HG03460 (cell line): Measurements from ENCODE around the gene FAM200A.
"Not testable (repeated sequence)": the region's sequence is repeated elsewhere in the genome, so short reads cannot be mapped to it uniquely, and the experiment has no call there.

ENCODE experiments used
- ATAC-seq: cut with Tn5 transposase; IDR thresholded peaks from one replicate; pipeline ENCODE4 v1.9.1; 2021; ENCODE audit not compliant: unreplicated experiment

Gene FAM200A

DNA sequence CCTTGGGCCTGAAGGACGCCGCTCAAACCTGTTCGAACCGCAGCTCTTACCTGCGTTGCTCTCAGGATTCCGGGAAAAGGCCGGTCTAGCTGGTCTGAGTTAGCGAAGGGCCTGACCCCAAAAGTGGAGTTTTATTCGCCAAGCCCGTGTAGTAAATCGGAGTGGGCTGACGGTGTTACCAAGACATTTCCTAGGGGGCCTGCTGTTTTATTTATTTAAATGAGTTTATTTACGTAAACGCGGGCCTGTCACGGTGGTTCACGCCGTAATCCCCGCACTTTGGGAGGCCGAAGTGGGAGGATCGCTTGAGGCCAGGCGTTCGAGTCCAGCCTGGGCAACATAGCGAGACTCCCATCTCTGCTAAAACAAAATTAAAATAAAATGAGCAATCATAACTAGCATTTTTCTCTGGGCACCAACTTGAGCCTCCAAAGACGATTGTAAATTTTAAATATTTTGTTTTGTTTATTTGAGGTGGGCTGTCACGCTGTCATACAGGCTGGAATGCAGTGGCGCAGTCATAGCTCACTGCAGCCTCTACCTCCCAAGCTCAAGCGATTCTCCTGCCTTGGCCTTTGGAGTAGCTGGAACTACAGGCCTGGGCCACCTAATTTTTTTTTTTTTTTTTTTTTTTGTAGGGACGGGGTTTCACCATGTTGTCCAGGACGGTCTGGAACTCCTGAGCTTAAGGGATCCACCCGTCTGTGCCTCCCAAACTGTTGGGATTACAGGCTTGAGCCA is 7.4 kb upstream of the FAM200A start:
- ATAC-seq = no peak

DNA sequence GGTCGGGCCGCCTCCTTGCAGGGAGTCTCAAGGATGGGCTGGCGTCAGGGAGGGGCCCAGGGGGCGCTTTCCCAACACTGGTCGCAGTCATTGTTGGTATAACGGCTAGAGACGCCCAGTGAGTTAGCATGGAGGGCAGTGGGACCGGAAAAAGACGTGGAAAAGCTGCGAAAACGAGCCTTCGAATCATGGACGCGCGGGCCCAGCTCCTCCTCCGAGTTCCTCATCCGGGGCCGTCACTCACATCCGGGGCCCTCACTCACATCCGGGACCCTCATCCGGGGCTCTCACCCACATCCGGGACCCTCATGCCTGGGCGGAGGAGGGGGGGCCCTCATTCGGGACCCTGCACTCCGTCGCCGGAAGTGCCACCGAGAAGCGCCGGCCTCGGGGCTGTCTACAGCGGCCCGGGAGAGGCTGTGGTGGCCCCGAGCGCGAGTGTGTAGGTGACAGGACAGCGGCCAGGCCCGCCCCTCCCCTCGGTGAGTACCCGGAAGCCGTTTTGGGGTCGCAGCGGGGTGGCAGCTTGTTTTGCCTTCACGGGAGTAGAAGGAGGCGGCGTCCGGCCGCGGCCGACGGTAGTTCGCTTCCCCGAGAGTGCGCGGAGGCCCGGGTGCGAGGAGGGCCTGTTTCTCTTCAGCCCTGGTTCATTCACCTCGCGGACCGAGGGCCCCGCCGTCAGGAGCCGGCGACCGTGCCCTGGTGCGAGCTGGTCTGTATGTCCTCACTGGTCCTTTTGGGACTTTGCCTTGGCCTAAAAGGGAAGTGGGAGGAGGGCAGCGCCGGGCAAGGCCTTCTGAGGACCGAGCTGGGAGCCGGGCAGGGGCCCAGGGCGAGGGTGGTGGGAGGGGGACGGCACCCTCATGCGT is 6.6 kb upstream of the FAM200A start, which contains the start of gene ZNF655:
TSS of gene ZNF655 (plus strand) at position 337 of the 869 bp plus-strand sequence. CDS start 1,918 bp downstream, outside the sequence.
- ATAC-seq = peak; percentile 81

DNA sequence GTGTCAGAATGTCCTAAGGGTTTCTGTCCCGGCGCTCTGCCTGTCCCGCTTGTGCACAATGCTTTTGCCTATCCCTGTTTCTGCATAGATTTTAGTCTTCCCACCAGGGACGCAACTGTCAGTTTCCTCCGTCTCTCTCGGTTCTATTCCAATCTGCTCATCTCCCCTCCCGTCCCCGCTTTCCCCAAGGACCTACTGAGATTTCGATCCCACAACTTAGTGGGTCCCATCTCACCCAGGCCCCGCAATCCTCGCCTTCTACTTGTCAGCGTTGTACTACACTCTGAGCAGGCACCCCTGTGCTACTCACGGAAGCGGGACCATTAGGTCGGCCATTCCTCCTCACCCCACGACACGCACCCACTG is 6.0 kb upstream of the FAM200A start:
- peak; percentile 41 for ATAC-seq

DNA sequence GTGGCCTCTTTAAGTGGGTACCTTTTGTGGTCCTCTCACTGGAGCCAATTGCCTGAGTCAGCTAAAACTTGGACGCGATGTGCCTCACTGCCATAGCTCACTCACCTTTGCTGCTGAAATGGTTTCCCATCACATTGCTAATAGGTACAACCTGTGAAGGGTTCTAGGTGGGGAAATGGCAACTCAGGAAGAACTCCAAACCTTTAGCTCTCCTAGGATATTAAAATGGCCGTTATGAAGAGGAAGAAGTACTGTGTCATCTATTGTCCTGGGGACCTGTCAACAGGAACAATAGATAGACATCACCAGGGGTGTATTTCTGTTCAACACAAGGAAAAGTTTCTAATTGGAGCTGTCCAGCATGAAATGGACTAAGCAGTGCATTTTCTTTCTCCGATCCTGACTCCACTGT is 5.3 kb upstream of the FAM200A start:
- ATAC-seq = no peak

DNA sequence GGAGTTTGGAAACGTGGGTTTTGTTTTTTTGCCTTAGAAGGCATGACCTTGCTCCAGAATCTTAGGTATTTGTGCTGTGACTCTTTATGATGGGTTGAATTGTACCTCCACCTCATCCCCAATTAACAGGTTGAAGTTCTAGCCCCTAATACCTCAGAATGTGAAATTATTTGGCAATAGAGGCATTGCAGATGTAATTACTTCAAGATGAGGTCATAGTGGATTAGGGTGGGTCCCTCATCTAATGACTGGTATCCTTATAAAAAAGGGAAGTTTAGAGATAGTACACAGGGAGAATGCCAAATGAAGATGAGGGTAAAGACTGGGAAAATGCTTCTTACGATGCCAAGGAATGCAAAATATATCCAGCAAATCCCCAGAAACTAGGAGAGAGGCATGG is 3.0 kb upstream of the FAM200A start:
- ATAC-seq = no peak

DNA sequence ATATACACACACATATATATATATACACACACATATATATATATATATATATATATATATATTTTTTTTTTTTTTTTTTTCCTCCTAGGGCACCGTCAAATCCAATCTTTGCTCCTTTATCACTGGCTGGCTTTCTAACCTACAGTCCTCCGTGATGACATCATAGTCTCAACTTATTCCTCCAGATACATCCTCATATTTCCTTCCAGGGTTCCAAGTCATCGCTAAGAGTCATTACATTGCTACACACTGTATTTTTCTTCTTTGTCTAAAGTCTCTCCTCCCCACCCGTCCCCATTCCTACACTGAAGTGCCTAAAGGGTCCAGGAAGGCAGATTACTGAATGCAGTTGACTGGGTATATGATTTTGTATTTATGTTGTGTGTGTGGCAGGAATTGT is 1.1 kb upstream of the FAM200A start:
- no peak for ATAC-seq

DNA sequence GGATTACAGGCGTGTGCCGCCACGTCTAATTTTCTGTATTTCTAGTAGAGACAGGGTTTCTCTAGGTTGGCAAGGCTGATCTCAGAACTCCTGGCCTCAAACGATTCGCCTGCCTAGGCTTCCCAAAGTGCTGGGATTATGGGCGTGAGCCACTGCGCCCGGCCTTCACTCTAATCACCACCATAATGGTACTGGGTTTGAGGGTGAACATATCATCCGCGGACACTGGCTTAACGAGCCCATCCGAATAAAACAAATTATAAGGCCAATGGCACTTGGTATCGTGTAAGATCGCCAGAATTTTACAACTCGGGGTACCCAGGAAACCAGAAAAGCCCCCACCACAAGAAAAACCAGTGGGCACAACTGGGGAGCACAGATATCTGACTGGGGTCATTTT is 580 bp downstream of the FAM200A start:
- ATAC-seq = no peak

DNA sequence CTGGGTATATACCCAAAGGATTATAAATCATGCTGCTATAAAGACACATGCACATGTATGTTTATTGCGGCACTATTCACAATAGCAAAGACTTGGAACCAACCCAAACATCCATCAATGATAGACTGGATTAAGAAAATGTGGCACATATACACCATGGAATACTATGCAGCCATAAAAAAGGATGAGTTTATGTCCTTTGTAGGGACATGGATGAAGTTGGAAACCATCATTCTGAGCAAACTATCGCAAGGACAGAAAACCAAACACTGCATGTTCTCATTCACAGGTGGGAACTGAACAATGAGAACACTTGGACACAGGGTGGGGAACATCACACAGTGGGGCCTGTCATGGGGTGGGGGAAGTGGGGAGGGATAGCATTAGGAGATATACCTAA is 2.4 kb downstream of the FAM200A start:
- ATAC-seq = not testable (repeated sequence)

DNA sequence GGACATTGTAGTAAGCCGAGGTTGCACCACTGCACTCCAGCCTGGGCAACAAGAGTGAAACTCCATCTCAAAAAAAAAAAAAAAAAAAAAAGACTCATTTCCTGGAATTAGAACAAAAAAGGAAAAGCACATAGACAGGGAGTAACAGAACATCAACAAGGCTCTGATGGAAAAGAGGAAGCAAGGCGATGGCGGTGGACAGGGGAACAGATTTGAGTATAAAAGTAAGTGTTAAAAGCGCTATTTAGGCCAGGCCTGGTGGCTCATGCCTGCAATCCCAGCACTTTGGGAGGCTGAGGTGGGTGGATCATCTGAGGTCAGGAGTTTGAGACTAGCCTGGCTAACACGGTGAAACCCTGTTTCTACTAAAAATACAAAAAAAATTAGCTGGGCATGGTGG is 6.6 kb downstream of the FAM200A start:
- ATAC-seq = not testable (repeated sequence)

DNA sequence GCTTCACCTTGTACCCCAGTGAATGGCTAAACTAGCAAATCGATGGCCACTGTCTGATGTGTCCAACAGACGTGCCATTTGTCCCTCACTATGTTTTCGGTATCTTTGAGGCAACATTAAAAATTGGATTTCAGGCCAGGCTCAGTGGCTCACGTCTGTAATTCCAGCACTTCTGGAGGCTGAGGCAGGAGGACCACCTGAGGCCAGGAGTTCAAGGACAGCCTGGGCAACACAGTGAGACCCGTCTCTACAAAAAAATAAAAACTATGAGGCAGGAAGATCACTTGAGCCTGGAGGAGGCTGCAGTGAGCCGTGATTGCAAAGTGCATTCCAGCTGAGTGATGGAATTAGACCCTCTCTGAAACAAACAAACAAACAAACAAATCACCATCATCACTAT is 8.0 kb downstream of the FAM200A start:
- no peak for ATAC-seq

DNA sequence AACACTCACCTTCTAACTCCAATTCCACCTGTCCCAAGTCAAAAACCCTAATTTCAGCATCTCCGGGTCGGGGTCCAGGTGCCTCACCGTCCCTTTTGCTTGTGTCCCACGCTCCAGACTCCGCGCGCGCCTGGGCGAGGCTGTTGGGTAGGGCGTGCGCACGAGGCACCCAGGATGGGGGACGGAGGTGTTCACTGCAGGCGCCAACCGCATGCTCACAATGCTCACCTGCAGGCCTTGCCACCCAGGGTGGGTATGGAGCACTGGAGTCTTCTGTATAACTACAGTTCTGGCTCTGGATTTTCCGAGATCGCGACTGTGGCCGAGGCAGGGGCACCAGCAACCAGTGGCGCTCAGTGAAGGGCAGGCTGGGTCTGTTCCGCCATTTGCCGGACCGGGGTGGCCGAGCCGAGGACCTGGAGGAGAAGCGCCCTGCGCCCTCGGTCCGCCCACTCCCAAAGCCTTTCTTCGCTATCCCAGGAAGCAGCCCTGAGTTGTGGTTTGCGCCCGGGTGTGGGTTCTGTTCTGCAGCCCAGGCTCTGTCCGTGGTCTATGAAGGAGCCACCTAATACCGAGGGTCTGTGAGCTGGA is 8.7 kb downstream of the FAM200A start:
- ATAC-seq = no peak

DNA sequence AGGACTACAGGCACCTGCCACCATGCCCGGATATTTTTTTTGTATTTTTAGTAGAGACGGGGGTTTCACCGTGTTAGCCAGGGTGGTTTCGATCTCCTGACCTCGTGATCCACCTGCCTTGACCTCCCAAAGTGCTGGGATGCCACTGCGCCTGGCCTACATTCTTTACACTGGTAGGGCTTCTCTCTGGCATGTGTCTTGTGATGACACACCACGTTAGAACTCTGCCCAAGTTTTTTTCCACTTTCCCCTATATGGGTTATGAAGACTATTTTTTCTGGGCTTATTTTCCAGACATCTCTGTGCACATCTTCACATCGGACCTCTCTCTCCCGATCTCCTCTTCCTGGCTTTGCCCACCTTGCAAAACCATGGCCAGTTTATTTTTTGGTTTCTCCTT is 10.7 kb downstream of the FAM200A start:
- ATAC-seq = no peak

DNA sequence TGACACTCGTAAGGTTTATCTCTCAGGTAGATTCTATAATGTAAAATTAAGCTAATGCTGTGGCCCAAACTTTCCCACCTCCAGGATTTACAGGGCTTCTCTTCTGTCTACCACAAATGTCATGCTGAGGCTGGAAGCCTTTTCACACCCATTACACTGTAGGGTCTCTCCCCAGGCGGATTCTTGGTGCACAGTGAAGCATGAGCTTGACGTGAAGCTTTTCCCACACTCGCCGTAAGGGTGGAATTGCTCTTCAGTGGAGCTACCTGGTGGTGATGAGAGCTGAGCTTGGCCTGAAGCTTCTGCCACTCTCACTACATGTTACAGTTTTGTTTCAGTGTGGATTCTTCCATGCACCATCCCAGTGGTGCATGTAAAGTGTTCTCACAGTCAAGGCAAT is 11.4 kb downstream of the FAM200A start:
- no peak for ATAC-seq

DNA sequence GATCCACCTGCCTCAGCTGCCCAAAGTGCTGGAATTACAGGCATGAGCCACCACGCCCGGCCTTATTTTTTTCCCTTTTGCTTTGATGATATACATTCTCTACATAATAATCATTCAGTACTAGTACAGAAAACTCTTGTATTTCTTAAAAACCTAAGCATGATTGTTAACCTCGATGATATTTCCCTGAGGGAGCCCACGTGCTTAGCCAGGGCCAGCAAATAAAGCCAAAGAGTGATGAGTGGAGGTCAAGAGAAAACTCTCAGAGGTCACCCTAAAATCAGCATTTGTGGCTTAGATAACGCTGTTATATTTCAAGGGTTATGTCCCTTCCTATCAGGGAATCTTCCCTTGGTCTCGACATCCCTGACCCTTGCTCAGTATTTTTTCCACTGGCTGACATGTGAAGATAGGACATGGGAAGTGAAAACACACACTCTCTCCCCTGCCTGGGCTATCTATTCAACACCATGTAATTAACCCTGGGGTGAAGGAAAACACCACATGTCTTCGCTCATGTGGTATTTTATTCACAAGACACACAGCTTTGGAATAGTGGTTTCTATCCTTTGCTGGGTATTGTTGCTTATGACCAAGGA is 12.6 kb downstream of the FAM200A start:
- ATAC-seq = no peak

DNA sequence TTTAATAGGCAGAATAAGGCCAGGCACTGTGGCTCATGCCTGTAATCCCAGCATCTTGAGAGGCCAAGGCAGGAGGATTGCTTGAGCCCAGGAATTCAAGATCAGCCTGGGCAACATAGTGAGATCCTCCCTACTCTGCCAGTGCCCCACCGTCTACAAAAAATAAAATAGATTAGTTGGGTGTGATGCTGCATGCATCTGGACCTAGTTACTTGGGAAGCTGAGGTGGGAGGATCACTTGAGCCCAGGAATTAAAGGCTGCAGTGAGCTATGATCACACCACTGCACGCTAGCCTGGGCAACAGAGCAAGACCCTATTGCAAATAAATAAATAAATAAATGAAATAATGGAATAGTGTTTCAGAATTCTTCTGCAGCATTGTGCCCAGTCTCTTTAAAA is 16.2 kb downstream of the FAM200A start:
- no peak for ATAC-seq

DNA sequence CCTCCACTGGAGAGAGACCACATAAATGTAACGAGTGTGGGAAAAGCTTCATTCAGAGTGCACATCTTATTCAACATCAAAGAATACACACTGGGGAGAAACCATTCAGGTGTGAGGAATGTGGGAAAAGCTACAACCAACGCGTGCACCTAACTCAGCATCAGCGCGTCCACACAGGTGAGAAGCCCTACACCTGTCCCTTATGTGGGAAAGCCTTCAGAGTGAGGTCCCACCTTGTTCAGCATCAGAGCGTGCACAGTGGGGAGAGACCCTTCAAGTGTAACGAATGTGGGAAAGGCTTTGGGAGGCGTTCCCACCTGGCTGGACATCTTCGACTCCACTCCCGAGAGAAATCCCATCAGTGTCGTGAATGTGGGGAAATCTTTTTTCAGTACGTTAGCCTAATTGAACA is 20.6 kb downstream of the FAM200A start:
- ATAC-seq = no peak

DNA sequence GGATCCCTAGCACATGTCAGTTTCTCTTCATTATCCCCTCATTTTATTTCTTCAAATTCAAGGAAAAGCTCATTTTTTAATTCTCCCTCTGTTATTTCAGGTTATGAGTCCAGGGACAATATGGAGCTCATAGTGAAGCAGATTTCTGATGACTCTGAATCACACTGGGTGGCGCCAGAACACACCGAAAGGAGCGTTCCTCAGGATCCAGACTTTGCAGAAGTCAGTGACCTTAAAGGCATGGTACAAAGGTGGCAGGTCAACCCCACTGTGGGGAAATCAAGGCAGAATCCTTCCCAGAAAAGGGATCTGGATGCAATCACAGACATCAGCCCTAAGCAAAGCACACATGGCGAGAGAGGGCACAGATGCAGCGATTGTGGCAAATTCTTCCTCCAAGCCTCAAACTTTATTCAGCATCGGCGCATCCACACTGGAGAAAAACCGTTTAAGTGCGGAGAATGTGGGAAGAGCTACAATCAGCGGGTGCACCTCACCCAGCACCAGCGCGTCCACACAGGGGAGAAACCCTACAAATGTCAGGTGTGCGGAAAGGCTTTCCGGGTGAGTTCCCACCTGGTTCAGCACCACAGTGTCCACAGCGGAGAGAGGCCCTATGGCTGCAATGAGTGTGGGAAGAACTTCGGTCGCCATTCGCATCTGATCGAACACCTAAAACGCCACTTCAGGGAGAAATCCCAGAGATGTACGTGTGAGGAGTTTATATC is 26.0 kb downstream of the FAM200A start:
- no peak for ATAC-seq

DNA sequence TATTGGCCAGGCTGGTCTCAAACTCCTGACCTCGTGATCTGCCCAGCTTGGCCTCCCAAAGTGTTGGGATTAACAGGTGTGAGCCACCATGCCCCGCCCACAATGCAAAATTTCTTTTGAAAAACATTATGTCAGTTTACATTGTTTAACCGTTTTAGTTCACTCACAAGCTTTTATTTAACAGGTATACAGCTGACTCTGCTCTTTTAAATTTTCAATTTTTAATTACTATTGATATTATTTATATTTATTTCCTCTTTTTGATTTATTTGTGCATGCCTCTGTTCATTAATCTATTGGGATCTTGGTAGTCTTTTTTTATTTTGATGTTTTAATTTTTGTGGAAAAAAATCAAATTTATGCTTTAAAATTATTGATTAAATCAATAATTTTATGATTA is 30.5 kb downstream of the FAM200A start:
- no peak for ATAC-seq

DNA sequence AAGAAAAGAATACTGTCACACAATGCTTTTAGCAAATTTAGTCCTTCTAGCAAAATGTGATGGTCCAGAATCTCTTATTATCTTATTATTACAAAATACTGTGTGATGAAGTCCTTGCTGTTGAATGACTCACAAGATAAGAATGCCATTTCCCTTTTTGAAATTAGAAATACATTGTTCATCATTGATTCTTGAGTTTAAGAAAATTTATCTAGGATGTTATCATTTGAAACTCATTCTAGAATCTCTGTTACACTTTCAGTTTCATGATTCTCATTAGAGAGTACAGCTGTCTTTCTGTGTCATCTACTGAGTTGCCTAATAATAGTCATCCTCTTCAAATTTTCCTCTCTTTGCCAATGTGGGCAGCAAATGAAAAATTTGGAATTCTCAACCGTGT is 37.9 kb downstream of the FAM200A start:
- no peak for ATAC-seq

DNA sequence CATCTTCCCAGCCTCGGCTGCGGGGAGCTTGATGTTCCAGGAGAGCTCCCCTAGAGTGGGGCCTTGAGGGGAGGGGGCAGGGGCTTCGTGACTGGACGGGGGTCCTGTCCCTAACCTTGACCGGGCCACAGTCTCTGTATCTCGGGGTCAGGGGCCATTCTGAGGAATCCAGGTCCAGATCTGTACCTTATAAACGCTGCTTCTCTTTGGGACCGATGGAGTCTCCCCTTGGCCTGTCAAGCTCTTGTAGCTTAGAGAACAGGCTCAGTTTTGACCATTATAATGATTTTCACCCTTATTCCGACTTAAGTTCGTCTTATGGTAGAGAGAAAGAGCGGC is 46.6 kb downstream of the FAM200A start:
- ATAC-seq = peak; percentile 4
